Neuronal stem cell (in vitro differentiated cells): ENCODE measurements around the gene LILRB3.
"Not testable (repeated sequence)": the region's sequence is repeated elsewhere in the genome, so short reads cannot be mapped to it uniquely, and the experiment has no call there.

Source experiments
- DNase-seq: peaks from one replicate; pipeline ENCODE4 v3.0.0-alpha.2; 2013; ENCODE audit warnings: low spot score
- H2AFZ ChIP-seq: one replicate; pipeline ENCODE4 v1.6.1; 2013; ENCODE audit warnings: mild to moderate bottlenecking, low read length, inconsistent platforms
- H2AK5ac ChIP-seq: 2 replicates; pipeline ENCODE4 v1.6.1; 2013; ENCODE audit warnings: low read depth, mild to moderate bottlenecking, inconsistent platforms, low read length, moderate library complexity, mixed read lengths
- H2BK120ac ChIP-seq: 2 replicates; pipeline ENCODE4 v1.6.1; 2013; ENCODE audit warnings: low read depth, mild to moderate bottlenecking, inconsistent platforms, low read length, moderate library complexity, mixed read lengths
- H2BK12ac ChIP-seq: one replicate; pipeline ENCODE4 v1.6.1; 2013; ENCODE audit warnings: low read length, inconsistent platforms
- H2BK15ac ChIP-seq: 2 replicates; pipeline ENCODE4 v1.6.1; 2013; ENCODE audit warnings: mild to moderate bottlenecking, low read length, inconsistent platforms, mixed read lengths
- H2BK5ac ChIP-seq: one replicate; pipeline ENCODE4 v1.6.1; 2013; ENCODE audit warnings: inconsistent platforms, mild to moderate bottlenecking, low read length, moderate library complexity
- H3K14ac ChIP-seq: one replicate; pipeline ENCODE4 v1.6.1; 2013; ENCODE audit warnings: low read length, inconsistent platforms
- H3K18ac ChIP-seq: 2 replicates; pipeline ENCODE4 v1.6.1; 2013; ENCODE audit warnings: low read length, inconsistent platforms
- H3K23ac ChIP-seq: 2 replicates; pipeline ENCODE4 v1.6.1; 2013; ENCODE audit warnings: low read depth, mild to moderate bottlenecking, mixed read lengths, low read length, inconsistent platforms; ENCODE audit not compliant: poor library complexity
- H3K27ac ChIP-seq: replicated peaks from 3 replicates; pipeline ENCODE4 v1.5.1; 2013; ENCODE audit warnings: low read length, inconsistent platforms
- H3K27me3 ChIP-seq, 3 experiments: 2 replicates each; pipeline ENCODE4 v1.6.1; 2013; ENCODE audit warnings: low read length in 3 of 3, mild to moderate bottlenecking in 2 of 3, inconsistent platforms in 1 of 3, low read depth in 1 of 3, mixed read lengths in 1 of 3, moderate library complexity in 1 of 3; ENCODE audit not compliant: control insufficient read depth in 3 of 3, insufficient read depth in 3 of 3
- H3K36me3 ChIP-seq, 2 donors: replicated peaks in 1 of 2; 2 replicates each; pipeline ENCODE4 v1.6.1; 2013; ENCODE audit warnings: low read length in 2 of 2; ENCODE audit not compliant: control insufficient read depth in 2 of 2, insufficient read depth in 2 of 2
- H3K4ac ChIP-seq: 2 replicates; pipeline ENCODE4 v1.6.1; 2013; ENCODE audit warnings: inconsistent platforms, mild to moderate bottlenecking, low read length, moderate library complexity
- H3K4me1 ChIP-seq, 2 donors: 1 replicate in 1 of 2; 2 replicates in 1 of 2; pipeline ENCODE4 v1.6.1; 2013; ENCODE audit warnings: low read length in 2 of 2, low read depth in 1 of 2; ENCODE audit not compliant: control insufficient read depth in 2 of 2, insufficient read depth in 1 of 2
- H3K4me2 ChIP-seq: one replicate; pipeline ENCODE4 v1.6.1; 2013; ENCODE audit warnings: mild to moderate bottlenecking, low read length, inconsistent platforms; ENCODE audit not compliant: insufficient read depth, poor library complexity, severe bottlenecking
- H3K4me3 ChIP-seq, 2 donors: 2 replicates each; pipeline ENCODE4 v1.5.1; 2013; ENCODE audit warnings: low read length in 2 of 2, mild to moderate bottlenecking in 2 of 2, inconsistent platforms in 1 of 2, moderate library complexity in 1 of 2
- H3K79me1 ChIP-seq: one replicate; pipeline ENCODE4 v1.6.1; 2013; ENCODE audit warnings: low read depth, mild to moderate bottlenecking, inconsistent platforms, low read length, moderate library complexity
- H3K9ac ChIP-seq: one replicate; pipeline ENCODE4 v1.6.1; 2013; ENCODE audit warnings: mild to moderate bottlenecking, low read depth, low read length, inconsistent platforms; ENCODE audit not compliant: poor library complexity
- H3K9me3 ChIP-seq, 2 donors: replicated peaks in 1 of 2; 2 replicates each; pipeline versions ENCODE3 to v1.6.1; 2013; ENCODE audit warnings: low read length in 2 of 2, mild to moderate bottlenecking in 2 of 2, inconsistent platforms in 1 of 2, low read depth in 1 of 2, mixed read lengths in 1 of 2, moderate library complexity in 1 of 2; ENCODE audit not compliant: control insufficient read depth in 2 of 2, insufficient read depth in 1 of 2
- H4K8ac ChIP-seq: one replicate; pipeline ENCODE4 v1.6.1; 2013; ENCODE audit warnings: low read depth, mild to moderate bottlenecking, inconsistent platforms, low read length, moderate library complexity
- H4K91ac ChIP-seq: one replicate; pipeline ENCODE4 v1.6.1; 2013; ENCODE audit warnings: low read length, low read depth, mild to moderate bottlenecking, inconsistent platforms; ENCODE audit not compliant: poor library complexity
- WGBS, 2 donors: extraction: QIAGEN DNeasy Blood & Tissue Kit; methylation state at CpG; one replicate each; pipeline ENCODE4 v1.1.7; 2013; ENCODE audit warnings: missing lambda C conversion rate in 2 of 2, mixed read lengths in 1 of 2; ENCODE audit not compliant: insufficient read length in 2 of 2, insufficient replicate concordance in 1 of 2; ENCODE audit errors: extremely low coverage in 2 of 2; 5-methylcytosine and 5-hydroxymethylcytosine counted together

Gene LILRB3

DNA sequence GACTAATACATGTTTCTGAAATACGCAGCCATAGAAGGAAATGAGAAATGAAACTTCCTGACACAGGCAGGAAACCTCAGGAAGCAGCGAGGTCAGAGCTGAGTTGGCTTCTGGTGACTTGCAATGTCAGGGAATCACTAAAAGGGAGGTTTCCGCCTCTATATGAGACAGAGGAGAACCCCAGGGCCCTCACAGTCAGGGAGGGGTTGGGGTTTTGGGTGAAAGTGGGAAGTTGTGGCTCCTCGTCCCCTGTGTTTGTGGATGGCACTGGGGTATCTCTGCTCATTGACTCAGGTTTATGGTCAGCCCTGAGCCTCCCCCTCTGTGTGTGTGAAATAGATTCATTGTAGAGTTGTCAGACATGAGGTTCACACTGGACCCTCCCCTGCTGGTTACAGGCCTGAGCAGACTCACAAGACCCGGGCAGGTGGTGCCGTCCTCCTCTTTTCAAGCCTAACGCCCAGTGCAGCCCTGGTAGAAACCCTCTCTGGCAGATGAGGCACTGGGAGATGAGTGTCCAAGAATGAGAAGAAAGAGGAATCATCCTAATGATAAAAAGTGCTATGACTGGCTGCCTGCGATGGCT lies 25.3 kb upstream of the LILRB3 start:
- Histone ChIP-seq H3K4me1 (no peaks in the 10 kb centered on the region), H4K91ac (no peak overlapping the region), H2BK15ac (no peak overlapping the region), H2AFZ (no peak overlapping the region), H2BK120ac (no peak overlapping the region), H3K27ac (no peak overlapping the region), H3K14ac (no peak overlapping the region), H3K9me3 (peaks cover 0 to 2% of the 10 kb centered on the region in 2 donors), H3K4ac (no peak overlapping the region), H4K8ac (no peak overlapping the region), H3K4me2 (no peak overlapping the region), H3K23ac (peak overlapping the region; percentile 5), H3K4me3 (no peak overlapping the region), H2BK12ac (no peak overlapping the region), H2BK5ac (no peak overlapping the region), H3K27me3 (peaks cover 0 to 16% (median 4%) of the 10 kb centered on the region in 3 experiments), H2AK5ac (no peak overlapping the region), H3K9ac (no peak overlapping the region), H3K18ac (no peak overlapping the region), H3K36me3 (no peaks in the 10 kb centered on the region), H3K79me1 (no peaks in the 10 kb centered on the region)
- no peak for DNase-seq
- no CpG with 5 or more reads among the region's 8 CpGs for WGBS, 2 donors

GRCh38 chr19:54247106-54247930 lies 24.5 kb upstream of the LILRB3 start:
- no peaks in the 10 kb centered on the region for H3K36me3 ChIP-seq

GRCh38 chr19:54245936-54246335 lies 23.1 kb upstream of the LILRB3 start:
- DNase-seq = no peak
- Histone ChIP-seq H3K23ac (no peak overlapping the region), H3K9ac (no peak overlapping the region), H2AFZ (no peak overlapping the region), H3K18ac (peak overlapping the region; percentile 76), H3K36me3 (no peaks in the 10 kb centered on the region), H3K27ac (no peak overlapping the region), H2BK120ac (no peak overlapping the region), H2AK5ac (no peak overlapping the region), H3K4ac (no peak overlapping the region), H3K9me3 (peaks cover 0 to 2% of the 10 kb centered on the region in 2 donors), H3K4me3 (no peak overlapping the region), H3K79me1 (no peaks in the 10 kb centered on the region), H3K27me3 (peaks cover 0 to 6% (median 2%) of the 10 kb centered on the region in 3 experiments), H2BK15ac (no peak overlapping the region), H3K4me2 (no peak overlapping the region), H2BK12ac (no peak overlapping the region), H4K91ac (no peak overlapping the region), H2BK5ac (no peak overlapping the region), H4K8ac (no peak overlapping the region), H3K4me1 (no peaks in the 10 kb centered on the region), H3K14ac (peak overlapping the region; percentile 94)
- no CpG with 5 or more reads among the region's 3 CpGs for WGBS, 2 donors

More at GRCh38 chr19:54247106-54247930, 24.5 kb upstream of the LILRB3 start:
- no peak overlapping the region for H2BK12ac ChIP-seq
- H2AFZ ChIP-seq = no peak overlapping the region
- no peak overlapping the region for H3K23ac ChIP-seq
- H3K18ac ChIP-seq = no peak overlapping the region
- whole genome bisulfite sequencing, 2 donors = no CpG with 5 or more reads among the region's 20 CpGs
- no peak overlapping the region for H2BK120ac ChIP-seq
- peaks cover 0 to 8% (median 2%) of the 10 kb centered on the region in 3 experiments for H3K27me3 ChIP-seq
- no peak overlapping the region for H3K4me3 ChIP-seq
- no peaks in the 10 kb centered on the region for H3K79me1 ChIP-seq
- H3K9ac ChIP-seq = peak overlapping the region; percentile 70
- no peak overlapping the region for H2BK5ac ChIP-seq
- no peak overlapping the region for H3K14ac ChIP-seq
- no peaks in the 10 kb centered on the region for H3K4me1 ChIP-seq
- DNase-seq = no peak
- H3K4ac ChIP-seq = no peak overlapping the region
- H3K4me2 ChIP-seq = no peak overlapping the region
- no peak overlapping the region for H4K8ac ChIP-seq
- H2BK15ac ChIP-seq = peak overlapping the region; percentile 49
- no peak overlapping the region for H3K27ac ChIP-seq
- H2AK5ac ChIP-seq = no peak overlapping the region
- no peak overlapping the region for H4K91ac ChIP-seq
- peaks cover 0 to 2% of the 10 kb centered on the region in 2 donors for H3K9me3 ChIP-seq

DNA sequence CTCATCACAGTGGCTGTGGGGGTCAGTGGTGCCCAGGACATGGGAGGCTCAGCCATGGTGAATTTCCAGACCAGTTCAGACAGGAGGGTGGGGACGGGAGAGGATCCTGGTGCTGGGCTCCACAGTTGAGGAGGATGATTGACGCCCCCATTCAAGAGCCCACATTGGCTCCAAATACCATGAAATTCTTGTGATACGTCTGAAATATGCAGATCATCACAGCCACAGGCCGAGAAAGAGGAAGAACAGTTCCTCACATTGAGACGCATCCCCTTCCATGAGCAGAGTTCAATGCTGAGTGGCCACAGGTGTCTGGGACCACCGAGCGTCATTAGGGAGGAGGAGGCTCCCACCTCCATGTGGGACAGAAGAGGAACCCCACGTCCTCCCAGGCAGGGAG lies 21.0 kb upstream of the LILRB3 start:
- not testable (repeated sequence) for H3K27ac ChIP-seq, H2BK5ac ChIP-seq, H2BK12ac ChIP-seq, H2BK120ac ChIP-seq, H3K36me3 ChIP-seq, DNase-seq, H4K8ac ChIP-seq, H3K4me2 ChIP-seq, H3K4me3 ChIP-seq, H3K14ac ChIP-seq, H3K79me1 ChIP-seq, H2AK5ac ChIP-seq, H3K4ac ChIP-seq, H3K9ac ChIP-seq, H3K18ac ChIP-seq, H4K91ac ChIP-seq, H3K9me3 ChIP-seq, H3K27me3 ChIP-seq, H2AFZ ChIP-seq, H2BK15ac ChIP-seq, H3K23ac ChIP-seq, H3K4me1 ChIP-seq
- no CpG with 5 or more reads among the region's 8 CpGs for WGBS, 2 donors
